Ishikawa (cell line): Measurements from ENCODE around the gene SPOP.

Source experiments
- CEBPB ChIP-seq: IDR thresholded peaks from 2 replicates; pipeline ENCODE4 v1.6.1; 2012
- CREB1 ChIP-seq: IDR thresholded peaks from 2 replicates; pipeline ENCODE4 v1.6.1; 2012; ENCODE audit warnings: low read depth
- EGR1 ChIP-seq: IDR thresholded peaks from 2 replicates; pipeline ENCODE4 v1.6.1; 2012
- EP300 ChIP-seq: IDR thresholded peaks from 2 replicates; pipeline ENCODE4 v1.6.1; 2012; ENCODE audit warnings: borderline replicate concordance
- FOXM1 ChIP-seq: IDR thresholded peaks from 2 replicates; pipeline ENCODE4 v1.6.1; 2012; ENCODE audit warnings: low read depth, borderline replicate concordance
- MAX ChIP-seq: IDR thresholded peaks from 2 replicates; pipeline ENCODE4 v1.6.1; 2012
- NFIC ChIP-seq: IDR thresholded peaks from 2 replicates; pipeline ENCODE4 v1.6.1; 2012
- RAD21 ChIP-seq: IDR thresholded peaks from 2 replicates; pipeline ENCODE4 v1.6.1; 2012; ENCODE audit warnings: low read depth
- REST ChIP-seq: IDR thresholded peaks from 2 replicates; pipeline ENCODE4 v1.6.1; 2012; ENCODE audit warnings: low read depth, mild to moderate bottlenecking
- TAF1 ChIP-seq: IDR thresholded peaks from 2 replicates; pipeline ENCODE4 v1.6.1; 2012; ENCODE audit warnings: low read depth, mild to moderate bottlenecking
- TCF12 ChIP-seq: IDR thresholded peaks from 2 replicates; pipeline ENCODE4 v1.6.1; 2012; ENCODE audit warnings: low read depth
- TEAD4 ChIP-seq: IDR thresholded peaks from 2 replicates; pipeline ENCODE4 v1.6.1; 2012
- USF1 ChIP-seq: IDR thresholded peaks from 2 replicates; pipeline ENCODE4 v1.6.1; 2012
- YY1 ChIP-seq: IDR thresholded peaks from 2 replicates; pipeline ENCODE4 v1.6.1; 2012; ENCODE audit warnings: low read depth
- ZBTB7A ChIP-seq: IDR thresholded peaks from 2 replicates; pipeline ENCODE4 v1.6.1; 2012; ENCODE audit warnings: low read depth

SPOP gene

GRCh38 chr17:49604314-49604869, 73.5 kb downstream of the SPOP start:
- TF ChIP-seq ZBTB7A (no peak), TCF12 (no peak), FOXM1 (no peak), YY1 (no peak), CREB1 (no peak), TAF1 (no peak)

- no peak for TF ChIP-seq REST
- TF ChIP-seq CREB1 = no peak
- no peak for TF ChIP-seq YY1
- no peak for TF ChIP-seq EP300
- no peak for TF ChIP-seq EGR1
- TF ChIP-seq CEBPB = no peak
- no peak for TF ChIP-seq USF1
- TF ChIP-seq MAX = no peak
- no peak for TF ChIP-seq FOXM1
- TF ChIP-seq NFIC = no peak
- TF ChIP-seq TAF1 = no peak
- TF ChIP-seq TCF12 = no peak
- TF ChIP-seq RAD21 = no peak
- no peak for TF ChIP-seq TEAD4
Observed at GRCh38 chr17:49603720-49604119, 74.2 kb downstream of the SPOP start.

- TF ChIP-seq TAF1 (no peak), YY1 (no peak), TEAD4 (no peak), USF1 (no peak), MAX (no peak), NFIC (no peak), EGR1 (no peak), EP300 (no peak), REST (no peak), TCF12 (no peak), CEBPB (no peak), RAD21 (no peak), CREB1 (no peak), ZBTB7A (no peak), FOXM1 (no peak)
Observed at GRCh38 chr17:49603238-49603637, 74.7 kb downstream of the SPOP start.

- TF ChIP-seq NFIC = no peak
- TF ChIP-seq USF1 = no peak
- no peak for TF ChIP-seq RAD21
- no peak for TF ChIP-seq CEBPB
- no peak for TF ChIP-seq FOXM1
- no peak for TF ChIP-seq TEAD4
- no peak for TF ChIP-seq TAF1
- no peak for TF ChIP-seq CREB1
- TF ChIP-seq ZBTB7A = no peak
- TF ChIP-seq REST = no peak
- no peak for TF ChIP-seq EP300
Observed at GRCh38 chr17:49602783-49603182, 75.1 kb downstream of the SPOP start.
